GM21447 (cell line): ENCODE results near the gene PTS.

Experiments
- ATAC-seq: cut with Tn5 transposase; IDR thresholded peaks from one replicate; pipeline ENCODE4 v1.9.1; 2021; ENCODE audit not compliant: unreplicated experiment

PTS gene

GRCh38 chr11:112221274-112221835 is 4.9 kb upstream of the PTS start:
- ATAC-seq: no peak

DNA sequence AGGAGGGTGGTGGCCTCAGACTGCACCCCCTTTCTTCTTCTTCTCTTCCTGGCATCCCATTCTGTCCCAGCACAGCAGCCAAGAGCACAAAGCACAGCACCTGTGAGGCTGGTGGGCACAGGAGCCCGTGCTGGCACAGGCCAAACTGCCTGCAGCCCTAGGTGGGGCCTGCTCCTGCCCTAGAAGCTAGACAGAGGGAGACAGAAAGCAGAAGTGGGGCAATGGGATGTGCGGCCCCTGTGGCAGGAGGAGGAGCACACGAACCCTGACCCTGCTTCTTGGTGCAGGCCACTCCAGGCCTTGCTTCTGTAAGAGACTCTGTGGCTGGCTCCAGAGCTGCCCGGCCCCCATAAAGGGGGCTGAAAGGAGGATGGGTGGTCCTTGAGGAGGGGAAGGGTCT is 3.9 kb upstream of the PTS start:
- ATAC-seq: no peak

- no peak for ATAC-seq
Observed at GRCh38 chr11:112223121-112223520, 3.1 kb upstream of the PTS start.

DNA sequence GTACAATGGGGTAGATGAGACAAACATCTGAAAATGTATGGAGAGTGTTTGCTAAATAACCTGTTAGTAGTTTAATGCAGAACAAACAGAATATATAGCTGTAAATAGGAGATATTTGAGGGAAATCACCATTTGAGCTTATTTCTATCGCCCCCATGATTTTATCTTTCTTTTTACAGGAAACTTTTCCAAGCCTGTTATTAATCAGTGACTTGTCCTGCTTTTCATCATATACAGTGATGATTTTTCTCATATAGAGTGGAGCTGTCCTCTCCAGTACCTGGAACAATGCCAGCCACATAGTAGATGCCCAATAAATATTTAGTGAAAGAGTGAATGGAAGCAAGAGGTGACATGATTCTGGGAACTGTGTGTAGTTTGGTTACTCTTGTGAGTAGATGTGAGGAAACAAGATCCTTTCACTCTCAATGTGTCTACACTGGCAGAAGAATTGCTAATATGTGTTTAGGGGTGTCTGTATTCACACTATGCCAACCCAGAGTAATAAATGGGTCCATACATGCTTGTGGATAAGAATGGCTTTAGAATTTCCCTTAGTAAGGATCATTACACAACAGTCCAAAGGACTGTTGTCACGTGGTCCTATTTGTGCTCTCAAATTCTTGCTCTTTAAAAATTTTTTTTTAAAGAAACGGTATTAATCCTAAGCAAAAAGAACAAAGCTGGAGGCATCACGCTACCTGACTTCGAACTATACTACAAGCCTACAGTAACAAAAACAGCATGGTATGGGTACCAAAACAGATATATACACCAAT is 2.3 kb upstream of the PTS start:
- no peak for ATAC-seq

DNA sequence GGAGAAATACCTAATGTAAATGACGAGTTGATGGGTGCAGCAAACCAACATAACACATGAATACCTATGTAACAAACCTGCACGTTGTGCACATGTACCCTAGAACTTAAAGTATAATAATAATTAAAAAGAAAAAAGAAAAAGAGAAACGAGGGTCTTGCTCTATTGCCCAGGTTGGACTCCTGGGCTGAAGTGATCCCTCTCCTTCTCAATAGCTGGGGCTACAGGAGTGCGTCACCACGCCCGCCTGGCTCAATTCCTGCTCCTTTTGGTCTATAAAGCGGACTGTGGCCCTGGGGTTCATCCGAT is 521 bp upstream of the PTS start:
- no peak for ATAC-seq

GRCh38 chr11:112226831-112227401 is 688 bp downstream of the PTS start:
- ATAC-seq: peak; percentile 35

- no peak for ATAC-seq
Observed at GRCh38 chr11:112227471-112227870, 1.2 kb downstream of the PTS start.

GRCh38 chr11:112228706-112229105 is 2.5 kb downstream of the PTS start:
- no peak for ATAC-seq

DNA sequence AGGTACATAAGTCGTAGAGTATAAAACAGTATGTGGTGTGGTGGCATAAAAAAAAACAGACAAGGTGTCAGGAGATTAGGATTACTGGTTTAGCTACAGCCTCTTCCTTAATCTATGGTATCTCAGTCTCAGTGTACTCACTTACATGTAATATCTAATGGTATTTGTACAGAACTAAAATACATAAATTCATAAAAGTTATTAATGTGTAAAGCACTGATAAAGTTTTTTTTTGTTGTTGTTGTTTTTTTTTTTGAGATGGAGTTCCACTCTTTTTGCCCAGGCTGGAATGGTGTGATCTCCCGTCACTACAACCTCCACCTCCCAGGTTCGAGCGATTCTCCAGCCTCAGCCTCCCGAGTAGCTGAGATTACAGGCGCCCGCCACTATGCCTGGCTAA is 2.9 kb downstream of the PTS start:
- no peak for ATAC-seq

GRCh38 chr11:112229746-112230433 is 3.7 kb downstream of the PTS start:
- ATAC-seq: no peak

- ATAC-seq: no peak
Observed at GRCh38 chr11:112231952-112232351, 5.7 kb downstream of the PTS start.

DNA sequence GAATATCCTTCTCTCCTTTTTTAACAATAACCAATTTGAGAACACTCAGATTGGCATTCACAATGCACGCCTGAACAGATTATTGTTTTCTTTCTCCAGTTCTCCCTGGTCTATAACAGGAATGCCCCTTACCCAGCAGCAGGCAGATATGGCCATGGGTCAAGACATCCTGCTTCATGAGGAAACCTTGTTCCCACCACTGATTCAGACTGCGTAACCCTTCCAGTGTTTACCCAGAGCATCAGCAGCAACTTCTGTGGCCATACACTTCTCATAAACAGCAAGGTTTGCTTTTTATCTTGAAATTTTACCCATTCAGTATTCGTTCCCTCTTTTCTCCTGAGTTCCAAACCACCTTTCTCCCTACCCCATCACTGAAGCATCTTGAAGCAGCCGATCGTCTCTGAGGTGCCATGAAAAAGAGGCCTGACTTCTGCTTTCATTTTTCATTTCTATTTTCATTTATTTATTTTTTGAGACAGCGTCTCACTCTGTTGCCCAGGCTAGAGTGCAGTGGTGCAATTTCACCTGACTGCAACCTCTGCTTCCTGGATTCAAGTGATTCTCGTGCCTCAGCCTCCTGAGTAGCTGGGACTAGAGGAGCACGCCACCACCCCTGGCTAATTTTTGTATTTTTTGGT is 9.6 kb downstream of the PTS start:
- peak; percentile 61 for ATAC-seq

- ATAC-seq: no peak
Observed at GRCh38 chr11:112237451-112237850, 11.2 kb downstream of the PTS start.

DNA sequence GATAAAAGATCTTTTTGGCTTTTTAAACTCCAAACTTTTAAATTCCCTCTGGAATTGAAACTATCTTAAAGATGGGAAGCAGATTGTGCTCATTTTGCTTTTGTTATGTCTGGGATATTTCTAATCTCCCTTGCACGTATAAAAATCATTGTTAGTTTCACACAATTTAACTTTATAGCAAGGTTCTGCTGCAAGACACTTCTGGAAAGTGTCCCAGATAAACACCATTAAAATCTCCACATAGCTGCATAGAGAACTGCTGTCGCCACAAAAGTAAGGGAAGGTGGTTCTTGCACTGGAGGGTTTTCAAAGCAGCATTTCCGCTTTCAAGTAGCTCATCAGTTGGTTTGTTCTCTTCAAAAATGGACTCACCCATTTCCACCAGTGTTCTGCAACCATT is 11.8 kb downstream of the PTS start:
- no peak for ATAC-seq

GRCh38 chr11:112241486-112241885 is 15.3 kb downstream of the PTS start:
- ATAC-seq: no peak

GRCh38 chr11:112247201-112247600 is 21.0 kb downstream of the PTS start:
- ATAC-seq: no peak

DNA sequence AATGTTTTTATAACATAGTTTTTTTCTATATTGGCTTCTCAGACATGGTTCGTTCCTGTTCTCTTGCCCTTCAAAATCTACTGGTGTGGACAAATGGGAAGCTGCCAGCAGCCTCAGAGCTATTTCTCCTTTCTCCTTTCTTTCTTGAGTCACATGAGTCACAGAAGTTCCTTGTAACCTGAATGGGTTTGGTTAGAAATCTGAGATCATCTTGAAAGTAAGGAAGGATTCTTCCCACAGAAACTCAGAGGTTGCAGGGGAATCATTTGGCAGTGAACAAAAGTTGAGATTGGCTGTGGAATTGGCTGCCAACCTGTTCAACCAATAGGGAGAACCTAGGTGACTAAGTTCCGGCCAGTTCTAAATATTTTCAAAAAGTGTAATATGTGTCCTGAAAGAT is 22.0 kb downstream of the PTS start:
- no peak for ATAC-seq

DNA sequence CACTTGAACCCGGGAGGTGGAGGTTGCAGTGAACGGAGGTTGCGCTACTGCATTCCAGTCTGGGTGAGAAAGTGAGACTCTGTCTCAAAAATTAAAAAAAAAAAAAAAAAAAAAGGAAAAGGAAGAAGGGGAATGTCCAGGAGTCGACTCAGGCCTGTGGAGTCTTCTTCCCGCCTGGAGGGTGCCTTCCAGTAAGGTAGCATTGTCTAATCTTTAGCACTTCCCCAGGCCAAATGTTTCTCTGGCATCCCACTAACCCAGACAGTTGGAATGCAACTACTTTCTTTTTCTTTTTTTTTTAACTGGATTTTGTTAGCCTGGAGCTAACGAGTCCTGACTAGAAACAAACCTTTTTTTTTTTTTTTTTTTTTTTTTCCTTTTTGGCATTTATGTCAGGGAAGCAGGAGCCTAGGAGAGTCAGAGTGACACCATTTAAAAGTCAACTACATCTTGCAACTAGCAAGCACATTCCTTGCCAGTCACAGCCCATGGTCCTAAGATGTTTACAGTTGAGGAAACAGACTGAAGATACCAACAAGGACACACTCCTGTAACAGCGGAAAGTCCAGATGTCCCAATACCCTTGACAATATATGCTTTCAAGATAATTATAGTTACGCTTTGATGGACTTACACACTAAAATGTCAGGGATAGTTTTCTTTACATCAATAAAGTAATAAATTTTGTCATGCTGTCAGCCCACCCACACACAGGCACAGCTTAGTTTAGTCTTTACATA is 23.8 kb downstream of the PTS start:
- no peak for ATAC-seq

DNA sequence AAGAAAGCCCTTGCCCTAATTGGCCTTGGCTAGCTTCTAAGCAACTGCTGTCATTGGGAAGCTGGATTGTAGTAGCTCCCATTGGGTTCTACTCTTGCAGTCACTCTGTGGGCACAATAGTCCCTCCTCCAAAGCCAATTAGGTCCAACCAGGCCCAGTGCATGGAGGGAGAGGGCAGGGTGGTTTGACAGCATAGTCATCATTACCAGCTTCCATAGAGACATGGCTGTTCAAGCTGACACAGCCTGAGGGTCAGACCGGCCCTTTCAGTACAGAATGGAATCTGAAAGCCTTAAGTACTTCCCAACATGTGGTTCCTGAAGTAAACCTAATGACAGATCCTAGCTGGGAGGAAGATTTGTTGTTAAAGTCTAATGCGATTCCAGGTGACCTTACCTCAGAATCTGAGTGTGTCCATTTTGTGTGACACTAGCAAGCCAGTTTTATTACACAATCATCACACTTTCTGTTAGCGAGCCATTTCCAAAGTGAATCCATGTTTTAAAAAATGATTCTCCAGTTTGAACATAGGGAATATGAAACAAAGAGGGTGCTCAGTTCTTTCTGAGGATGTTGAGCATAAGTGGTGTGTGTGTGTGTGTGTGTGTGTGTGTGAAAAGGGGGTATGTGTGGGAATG is 27.5 kb downstream of the PTS start:
- no peak for ATAC-seq

DNA sequence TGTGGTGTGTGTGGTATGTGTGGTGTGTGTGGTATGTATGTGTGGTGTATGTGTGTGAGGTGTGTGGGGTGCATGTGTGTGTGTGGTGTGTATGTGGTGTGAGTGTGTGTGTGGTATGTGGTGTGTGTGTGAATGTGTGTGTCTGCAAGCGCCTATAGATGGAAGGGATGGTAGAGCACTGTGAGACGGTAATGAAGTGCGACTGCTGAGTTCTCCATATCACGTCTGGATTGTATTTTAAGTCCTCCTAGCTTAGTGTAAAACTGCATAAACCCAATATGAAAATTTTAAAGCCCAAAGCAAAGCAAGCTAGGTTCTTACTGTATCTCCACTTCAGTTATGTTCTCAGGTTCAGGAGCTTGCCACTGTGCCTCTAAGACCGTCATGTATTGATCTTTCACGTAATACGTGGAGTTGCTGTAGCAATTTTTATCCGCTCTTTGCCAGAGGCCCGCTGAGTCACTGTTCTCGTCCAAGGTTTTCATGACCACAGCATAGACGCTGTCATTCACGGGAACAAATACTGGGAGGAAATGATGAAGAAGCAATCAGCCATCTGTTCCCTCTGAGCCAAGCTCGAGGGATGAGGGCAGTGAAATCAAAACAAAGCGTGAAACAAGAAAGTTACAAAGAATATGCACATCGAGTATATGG is 29.0 kb downstream of the PTS start:
- ATAC-seq: no peak
